NT2/D1 (cell line): ENCODE measurements around the gene PODN.

Experiments used
- YY1 ChIP-seq: IDR thresholded peaks from 2 replicates; pipeline ENCODE4 v1.6.1; 2011; ENCODE audit not compliant: insufficient read length, insufficient read depth
- ZNF274 ChIP-seq: IDR thresholded peaks from 2 replicates; pipeline ENCODE4 v1.6.1; 2011; ENCODE audit warnings: mild to moderate bottlenecking, low read depth, low read length

- no peak for TF ChIP-seq YY1
- TF ChIP-seq ZNF274 = no peak
Observed at GRCh38 chr1:53131590-53131938, 69.6 kb downstream of the PODN start.
